ENCODE results near the gene CCDC169.
"Not testable (repeated sequence)": the region's sequence is repeated elsewhere in the genome, so short reads cannot be mapped to it uniquely, and the experiment has no call there.

CCDC169 gene

GRCh38 chr13:36323951-36324566, 26.4 kb upstream of the CCDC169 start:
- no peak for TF ChIP-seq CTCF (IDR thresholded peaks at IDR 0.05)
- peaks cover 90% of the 10 kb centered on the region for H3K36me3 Mint-ChIP-seq (ENCODE audit: low read depth)
- H3K9me3 Mint-ChIP-seq, result peaks cover 5% of the 10 kb centered on the region
- no peak overlapping the region for H3K27ac Mint-ChIP-seq
- H3K4me1 Mint-ChIP-seq, result no peaks in the 10 kb centered on the region
- DNase-seq, result no peak
- H3K27me3 Mint-ChIP-seq (ENCODE audit: low read depth, poor library complexity), result no peaks in the 10 kb centered on the region
- no peak overlapping the region for H3K4me3 Mint-ChIP-seq

- Mint-ChIP-seq H3K4me3 (no peak overlapping the region), H3K9me3 (peaks cover 8% of the 10 kb centered on the region), H3K27me3 (ENCODE audit: low read depth, poor library complexity) (no peaks in the 10 kb centered on the region), H3K27ac (no peak overlapping the region), H3K4me1 (no peaks in the 10 kb centered on the region), H3K36me3 (ENCODE audit: low read depth) (peaks cover 92% of the 10 kb centered on the region)
- no peak for DNase-seq
- TF ChIP-seq CTCF (IDR thresholded peaks at IDR 0.05), result no peak
Measured at GRCh38 chr13:36323408-36323807, 25.8 kb upstream of the CCDC169 start.

- not testable (repeated sequence) for H3K27ac Mint-ChIP-seq; H3K27me3 Mint-ChIP-seq (ENCODE audit: low read depth, poor library complexity); DNase-seq; H3K4me3 Mint-ChIP-seq; H3K4me1 Mint-ChIP-seq
- peaks cover 31% of the 10 kb centered on the region for H3K9me3 Mint-ChIP-seq
- peaks cover 96% of the 10 kb centered on the region for H3K36me3 Mint-ChIP-seq (ENCODE audit: low read depth)
Measured at GRCh38 chr13:36319793-36320192, 22.2 kb upstream of the CCDC169 start.

GRCh38 chr13:36313047-36313969, 15.7 kb upstream of the CCDC169 start:
- Mint-ChIP-seq H3K4me1 (no peaks in the 10 kb centered on the region), H3K9me3 (peaks cover 27% of the 10 kb centered on the region), H3K4me3 (no peak overlapping the region), H3K27ac (no peak overlapping the region), H3K36me3 (ENCODE audit: low read depth) (peaks cover 94% of the 10 kb centered on the region), H3K27me3 (ENCODE audit: low read depth, poor library complexity) (no peaks in the 10 kb centered on the region)
- TF ChIP-seq CTCF (IDR thresholded peaks at IDR 0.05), result no peak
- DNase-seq, result no peak

GRCh38 chr13:36310417-36311108, 12.9 kb upstream of the CCDC169 start:
- no peak overlapping the region for H3K27ac Mint-ChIP-seq
- no peak for DNase-seq
- no peak for TF ChIP-seq CTCF (IDR thresholded peaks at IDR 0.05)
- H3K4me1 Mint-ChIP-seq, result no peaks in the 10 kb centered on the region
- H3K9me3 Mint-ChIP-seq, result peaks cover 5% of the 10 kb centered on the region
- peaks cover 67% of the 10 kb centered on the region for H3K36me3 Mint-ChIP-seq (ENCODE audit: low read depth)
- H3K27me3 Mint-ChIP-seq (ENCODE audit: low read depth, poor library complexity), result no peaks in the 10 kb centered on the region
- H3K4me3 Mint-ChIP-seq, result no peak overlapping the region

- DNase-seq, result no peak
- Mint-ChIP-seq H3K4me3 (no peak overlapping the region), H3K4me1 (peaks cover 7% of the 10 kb centered on the region), H3K9me3 (no peaks in the 10 kb centered on the region), H3K27me3 (ENCODE audit: low read depth, poor library complexity) (no peaks in the 10 kb centered on the region), H3K36me3 (ENCODE audit: low read depth) (peaks cover 10% of the 10 kb centered on the region), H3K27ac (no peak overlapping the region)
- no peak for TF ChIP-seq CTCF (IDR thresholded peaks at IDR 0.05)
Measured at GRCh38 chr13:36302289-36302688, 4.7 kb upstream of the CCDC169 start.

- H3K27me3 Mint-ChIP-seq (ENCODE audit: low read depth, poor library complexity); H3K9me3 Mint-ChIP-seq; H3K4me3 Mint-ChIP-seq; DNase-seq; H3K27ac Mint-ChIP-seq: not testable (repeated sequence)
- Mint-ChIP-seq H3K36me3 (ENCODE audit: low read depth) (peaks cover 14% of the 10 kb centered on the region), H3K4me1 (peaks cover 13% of the 10 kb centered on the region)
Measured at GRCh38 chr13:36299469-36299868, 1.9 kb upstream of the CCDC169 start.

All from nephron progenitor cell (in vitro differentiated cells).